Upper lobe of right lung (tissue), 1 donor: ENCODE measurements around the gene TNK2. TPM values are rescaled to one million over a fixed set of nuclear protein-coding genes. Genes with fewer than 3 reads are reported as not detected.

Experiments
- ATAC-seq: fragments of 200-7000 bp; cut with Tn5 transposase; one replicate; pipeline ENCODE4 v1.9.1; 2020; ENCODE audit warnings: mild to moderate bottlenecking, moderate library complexity
- DNase-seq: peaks from one replicate; pipeline ENCODE4 v3.0.0-alpha.2; 2020
- H3K27ac ChIP-seq: fragments of 200-600 bp; one replicate; pipeline ENCODE4 v1.8.0; 2022
- H3K27me3 ChIP-seq: fragments of 200-600 bp; one replicate; pipeline ENCODE4 v1.8.0; 2022; ENCODE audit warnings: mild to moderate bottlenecking
- H3K36me3 ChIP-seq: fragments of 200-600 bp; one replicate; pipeline ENCODE4 v1.8.0; 2022
- H3K4me1 ChIP-seq: fragments of 200-600 bp; one replicate; pipeline ENCODE4 v1.8.0; 2022
- H3K4me3 ChIP-seq: fragments of 200-600 bp; one replicate; pipeline ENCODE4 v1.8.0; 2022; ENCODE audit warnings: mild to moderate bottlenecking
- H3K9me3 ChIP-seq: fragments of 200-600 bp; one replicate; pipeline ENCODE4 v1.8.0; 2022
- CTCF ChIP-seq: fragments of 200-600 bp; IDR thresholded peaks from one replicate; pipeline ENCODE4 v1.8.0; 2022; ENCODE audit warnings: antibody characterized with exemption
- intact Hi-C: fragments of 100-400 bp; cut with DNase I; formaldehyde crosslinking; loops from one replicate; pipeline ENCODE4 v1.11.0; 2022
- microRNA-seq: library from miRNA; unstranded; fragments of <30 nt; microRNA quantifications from one replicate; pipeline ENCODE4 v1.2.0, GENCODE V29; 2020; ENCODE audit warnings: borderline microRNAs expressed
- total RNA-seq: library from RNA; stranded (reverse); fragmentation: NEBNext Ultra II Directional; extraction: Animal tissue kit (Norgen Biotek cat#: 25700); gene quantifications from one replicate; pipeline ENCODE4 v1.2.1, GENCODE V29; 2021
- donor health status: DM: no; HTN: yes; CAD: no; lungs with severe emphysema.

TNK2 gene
- total RNA-seq, 1 donor from 2014 or later: 58.8 TPM

- no peak for TF ChIP-seq CTCF
- Histone ChIP-seq H3K36me3 (no peaks in the 10 kb centered on the region), H3K9me3 (no peaks in the 10 kb centered on the region), H3K4me3 (no peak overlapping the region), H3K27ac (no peak overlapping the region), H3K4me1 (no peaks in the 10 kb centered on the region), H3K27me3 (peaks cover 6% of the 10 kb centered on the region)
- ATAC-seq: no peak
- no peak for DNase-seq
- intact Hi-C loops: no loop called here
These were observed 94.3 kb downstream of the TNK2 start for GRCh38 chr3:195813916-195814640.

Small RNA genes within 50 kb of the gene (microRNA-seq; reads per million reads assigned to microRNA genes)
- not detected for gene MIR6829

Other genes starting within 250 kb of the TNK2 start
- 14.7 TPM for gene MUC20, start 187.6 kb downstream of the TNK2 start, total RNA-seq
- 1.1 TPM for gene MUC4, start 96.6 kb downstream of the TNK2 start, total RNA-seq
- gene TFRC, start 173.5 kb upstream of the TNK2 start, total RNA-seq: 248 TPM